ENCODE measurements around the gene SLC39A6.

- TF ChIP-seq ZNF707 (tag by site-specific recombination; IDR thresholded peaks at IDR 0.05) (no peak), CTCF (tag by site-specific recombination; IDR thresholded peaks at IDR 0.05) (no peak), ZNF184 (tag by site-specific recombination; IDR thresholded peaks at IDR 0.05) (no peak), REST (tag by site-specific recombination; IDR thresholded peaks at IDR 0.05) (no peak), PBX3 (CRISPR knock-in tag; IDR thresholded peaks at IDR 0.05) (no peak), ZBTB7A (tag by site-specific recombination; IDR thresholded peaks at IDR 0.05; ENCODE audit: low read depth) (no peak)
Measured at GRCh38 chr18:36088256-36088655, 40.9 kb downstream of the SLC39A6 start.
